ENCODE data around the gene TBC1D16. TPM values are rescaled to one million over a fixed set of nuclear protein-coding genes. Genes with fewer than 3 reads are reported as not detected.
"Not testable (repeated sequence)": the region's sequence is repeated elsewhere in the genome, so short reads cannot be mapped to it uniquely, and the experiment has no call there.

The TBC1D16 gene
- total RNA-seq, 1 experiment from 2014 or later, result 35.9 TPM

DNA sequence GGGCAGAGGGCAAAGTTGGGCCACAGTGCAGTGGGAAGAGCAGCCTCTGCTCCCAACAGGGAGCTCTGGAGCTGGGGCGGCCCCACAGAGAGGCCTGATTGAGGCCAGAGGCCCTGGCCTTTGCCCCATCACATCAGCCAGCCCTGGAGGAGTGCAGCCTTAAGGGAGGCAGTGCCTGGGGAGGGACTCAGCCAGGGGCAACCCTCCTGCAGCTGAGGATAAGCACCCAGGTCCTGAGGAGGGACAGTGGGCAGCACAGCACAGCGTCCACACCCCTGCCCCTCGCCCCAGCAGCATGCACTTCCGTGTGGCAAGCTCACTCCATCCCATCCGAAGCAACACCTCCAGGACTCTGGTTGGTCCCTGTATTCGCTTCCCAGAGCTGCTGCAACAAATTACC, 134.5 kb downstream of the TBC1D16 start:
- peaks cover 8% of the 10 kb centered on the region for H3K4me1 Mint-ChIP-seq (ENCODE audit: low read depth, unreplicated experiment)
- H3K27ac Mint-ChIP-seq (ENCODE audit: unreplicated experiment), result no peak overlapping the region
- intact Hi-C loops (cut with micrococcal nuclease; ENCODE audit: unreplicated experiment), result no loop called here
- TF ChIP-seq CTCF (IDR thresholded peaks at IDR 0.05; ENCODE audit: unreplicated experiment), result no peak
- H3K4me3 Mint-ChIP-seq (ENCODE audit: low read depth, unreplicated experiment), result no peak overlapping the region
- CTCF ChIA-PET, result no interaction called here
- BruUV-seq (replicated peaks), result no TSS peak
- H3K27me3 Mint-ChIP-seq (ENCODE audit: unreplicated experiment), result peaks cover 30% of the 10 kb centered on the region
- no peaks in the 10 kb centered on the region for H3K9me3 Mint-ChIP-seq (ENCODE audit: low read depth, unreplicated experiment)
- DNase-seq, result no peak
- H3K36me3 Mint-ChIP-seq (ENCODE audit: insufficient read depth, unreplicated experiment), result no peaks in the 10 kb centered on the region

DNA sequence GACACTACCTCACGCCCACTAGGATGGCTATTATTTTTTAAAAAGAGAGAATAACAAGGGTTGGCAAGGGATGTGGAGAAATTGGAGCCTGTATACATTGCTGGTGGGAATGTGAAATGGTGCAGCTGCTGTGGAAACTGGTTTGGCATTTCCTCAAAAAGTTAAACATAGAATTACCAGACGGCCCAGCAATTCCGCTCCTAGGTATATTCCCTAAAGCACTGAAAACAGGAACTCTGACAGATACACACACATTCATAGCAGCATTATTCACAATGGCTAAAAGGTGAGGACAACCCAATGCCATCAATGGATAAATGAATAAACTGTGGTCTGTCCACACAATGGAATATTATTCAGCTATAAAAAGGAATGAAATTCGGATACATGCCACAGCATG, 136.1 kb downstream of the TBC1D16 start:
- BruUV-seq (replicated peaks), result no TSS peak
- peaks cover 30% of the 10 kb centered on the region for H3K27me3 Mint-ChIP-seq (ENCODE audit: unreplicated experiment)
- no peaks in the 10 kb centered on the region for H3K9me3 Mint-ChIP-seq (ENCODE audit: low read depth, unreplicated experiment)
- CTCF ChIA-PET, result no interaction called here
- H3K36me3 Mint-ChIP-seq (ENCODE audit: insufficient read depth, unreplicated experiment), result no peaks in the 10 kb centered on the region
- no peak for TF ChIP-seq CTCF (IDR thresholded peaks at IDR 0.05; ENCODE audit: unreplicated experiment)
- intact Hi-C loops (cut with micrococcal nuclease; ENCODE audit: unreplicated experiment), result no loop called here
- H3K4me1 Mint-ChIP-seq (ENCODE audit: low read depth, unreplicated experiment), result no peaks in the 10 kb centered on the region
- no peak overlapping the region for H3K27ac Mint-ChIP-seq (ENCODE audit: unreplicated experiment)
- no peak for DNase-seq
- no peak overlapping the region for H3K4me3 Mint-ChIP-seq (ENCODE audit: low read depth, unreplicated experiment)

- peaks cover 4% of the 10 kb centered on the region for H3K36me3 Mint-ChIP-seq (ENCODE audit: insufficient read depth, unreplicated experiment)
- H3K27me3 Mint-ChIP-seq (ENCODE audit: unreplicated experiment), result peaks cover 17% of the 10 kb centered on the region
- peak; percentile 17 for TF ChIP-seq CTCF (IDR thresholded peaks at IDR 0.05; ENCODE audit: unreplicated experiment)
- intact Hi-C loops (cut with micrococcal nuclease; ENCODE audit: unreplicated experiment), result no loop called here
- CTCF ChIA-PET, result interaction anchor here (0.6 kb wide), 1 partner anchor 13 kb away, joined by 3 read pairs; no protein-coding TSS in a partner anchor
- H3K9me3 Mint-ChIP-seq (ENCODE audit: low read depth, unreplicated experiment), result no peaks in the 10 kb centered on the region
- peaks cover 5% of the 10 kb centered on the region for H3K4me1 Mint-ChIP-seq (ENCODE audit: low read depth, unreplicated experiment)
- no peak overlapping the region for H3K4me3 Mint-ChIP-seq (ENCODE audit: low read depth, unreplicated experiment)
- H3K27ac Mint-ChIP-seq (ENCODE audit: unreplicated experiment), result no peak overlapping the region
- no TSS peak for BruUV-seq (replicated peaks)
- no peak for DNase-seq
These were observed 138.2 kb downstream of the TBC1D16 start for GRCh38 chr17:79897243-79898063.

DNA sequence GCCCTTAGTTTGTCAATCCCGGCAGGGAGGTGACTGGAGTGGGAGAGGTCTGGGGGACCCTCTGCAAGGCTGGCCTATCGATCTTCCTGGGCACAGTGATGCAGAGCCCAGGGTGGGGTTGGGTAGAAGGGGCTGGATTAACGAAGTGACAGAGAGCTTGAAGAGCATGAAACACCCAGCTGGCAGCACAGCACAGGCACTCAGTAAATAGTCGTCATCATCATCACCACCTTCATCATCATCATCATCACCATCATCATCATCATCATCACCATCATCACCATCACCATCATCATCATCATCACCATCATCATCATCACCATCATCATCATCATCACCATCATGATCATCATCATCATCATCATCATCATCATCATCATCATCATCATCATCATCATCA, 142.2 kb downstream of the TBC1D16 start:
- H3K27ac Mint-ChIP-seq (ENCODE audit: unreplicated experiment); BruUV-seq (replicated peaks); H3K4me3 Mint-ChIP-seq (ENCODE audit: low read depth, unreplicated experiment); H3K9me3 Mint-ChIP-seq (ENCODE audit: low read depth, unreplicated experiment); CTCF ChIA-PET; intact Hi-C loops (cut with micrococcal nuclease; ENCODE audit: unreplicated experiment); DNase-seq; H3K27me3 Mint-ChIP-seq (ENCODE audit: unreplicated experiment); H3K36me3 Mint-ChIP-seq (ENCODE audit: insufficient read depth, unreplicated experiment): not testable (repeated sequence)
- H3K4me1 Mint-ChIP-seq (ENCODE audit: low read depth, unreplicated experiment), result peaks cover 18% of the 10 kb centered on the region
